Measurements from ENCODE around the gene PAX9.

- TF ChIP-seq EZH2 (IDR thresholded peaks at IDR 0.05; ENCODE audit: insufficient read depth, low read length) = no peak
- no peak for TF ChIP-seq CTCF (IDR thresholded peaks at IDR 0.05; ENCODE audit: insufficient read depth, low read depth, low read length)
Measured at GRCh38 chr14:36659010-36659821, 2.4 kb upstream of the PAX9 start.
